Stimulated activated CD4-positive, alpha-beta T cell treated with anti-CD3 and anti-CD28 coated beads, Interleukin-1b, Interleukin-23, amount 100 ng/mL, for 1 hour (primary cell): ENCODE measurements around the gene SOCS2.
"Not testable (repeated sequence)": the region's sequence is repeated elsewhere in the genome, so short reads cannot be mapped to it uniquely, and the experiment has no call there.

Source experiments
- DNase-seq, 2 donors: peaks; one replicate each; pipeline ENCODE4 v3.0.0-alpha.2; 2020; ENCODE audit warnings: low read depth in 2 of 2

SOCS2 gene

DNA sequence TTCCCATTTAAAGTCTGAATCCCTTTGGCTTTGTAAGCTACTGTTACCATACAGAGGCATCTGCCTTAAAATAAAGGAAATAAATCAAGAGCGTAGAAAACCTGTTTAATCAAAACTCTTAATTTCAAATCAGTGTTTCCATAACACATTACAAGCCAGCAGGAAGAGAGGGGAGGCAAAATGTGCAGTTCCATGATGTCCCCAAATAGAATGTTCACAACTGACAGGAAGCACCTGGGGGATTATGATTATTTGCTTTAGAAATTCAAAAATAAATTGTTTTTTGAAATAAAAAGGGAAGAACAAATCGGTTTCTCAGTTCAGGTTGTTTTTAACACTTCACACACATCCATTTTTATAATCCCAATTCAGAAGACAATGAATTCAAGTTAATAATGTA is 21.4 kb downstream of the SOCS2 start:
- DNase-seq, result no peak

DNA sequence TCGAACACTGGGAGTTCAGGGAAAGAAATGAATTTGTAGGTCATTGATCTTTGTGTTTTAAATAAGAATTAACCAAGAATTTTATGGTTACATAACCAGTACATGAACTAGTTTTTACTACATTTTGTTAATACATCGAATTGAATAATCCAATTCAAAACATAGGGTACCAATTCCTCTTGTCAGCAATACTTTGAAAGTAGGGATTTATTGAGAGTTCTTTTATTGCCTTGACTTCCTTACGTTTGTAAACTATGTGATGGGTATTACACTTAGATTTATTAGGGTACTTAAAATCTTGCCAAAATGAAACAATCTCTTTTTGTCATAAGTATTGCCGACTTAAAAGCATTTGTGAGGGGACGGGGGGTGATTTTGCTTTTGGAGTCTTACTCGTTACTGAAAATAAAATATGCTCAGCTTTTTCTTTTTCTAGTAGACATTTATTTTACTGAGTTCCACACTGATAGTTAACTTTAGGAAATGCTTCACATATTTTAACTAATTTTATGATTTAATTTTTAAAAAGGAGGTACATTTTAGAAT is 22.4 kb downstream of the SOCS2 start:
- DNase-seq, result no peak

GRCh38 chr12:93595351-93595750 is 22.9 kb downstream of the SOCS2 start:
- DNase-seq, result no peak

DNA sequence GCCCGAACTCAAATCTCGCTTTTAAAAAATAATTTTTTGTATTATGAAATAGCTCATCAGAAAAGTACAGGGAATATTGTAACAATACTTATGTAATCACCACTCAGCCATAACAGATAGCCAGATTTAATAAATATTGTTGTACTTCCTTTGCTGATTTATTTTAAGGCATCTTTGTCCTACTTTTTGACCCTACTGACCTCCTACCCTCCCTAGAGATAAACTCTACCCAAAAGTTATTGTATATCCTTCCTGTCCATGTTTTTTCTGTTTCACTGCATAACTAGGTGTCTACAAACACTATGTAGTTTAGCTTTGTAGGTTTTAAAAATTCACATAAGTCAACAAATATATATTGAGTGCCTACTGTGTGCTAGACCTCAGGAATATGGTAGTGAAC is 25.1 kb downstream of the SOCS2 start:
- no peak for DNase-seq

DNA sequence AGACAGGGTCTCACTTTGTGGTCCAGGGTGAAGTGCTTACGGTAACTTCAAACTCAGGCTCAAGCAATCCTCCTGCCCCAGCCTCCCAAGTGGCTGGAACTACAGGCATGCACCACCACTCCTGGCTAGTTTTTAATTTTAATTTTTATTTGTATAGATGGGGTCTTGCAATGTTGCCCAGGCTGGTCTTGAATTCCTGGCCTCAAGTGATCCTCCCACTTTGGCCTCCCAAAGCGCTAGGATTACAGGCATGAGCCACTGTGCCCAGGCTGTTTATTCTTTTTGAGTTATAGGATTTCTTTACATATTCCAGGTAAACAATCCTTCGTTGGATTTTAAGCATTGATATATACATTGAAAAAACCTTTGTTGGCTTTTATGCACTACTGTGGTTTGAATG is 26.7 kb downstream of the SOCS2 start:
- no peak for DNase-seq

DNA sequence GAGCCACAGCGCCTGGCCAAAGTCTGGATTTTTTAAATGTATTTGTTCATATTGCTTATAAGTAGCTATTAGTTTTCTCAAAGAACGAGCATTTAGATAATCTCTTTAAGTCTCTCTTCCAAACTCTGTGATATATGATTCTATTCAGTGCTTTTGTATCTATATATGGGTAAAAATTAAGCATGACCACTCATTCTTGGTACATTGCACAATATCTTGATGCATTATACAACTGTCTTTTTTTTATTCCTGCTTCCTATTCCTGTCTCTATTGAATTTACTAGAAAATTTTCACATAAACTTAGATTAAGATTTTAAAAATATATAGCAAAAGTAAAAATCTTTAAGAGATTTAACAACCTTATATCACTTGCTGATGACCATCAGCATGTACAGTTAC is 29.1 kb downstream of the SOCS2 start:
- no peak for DNase-seq

DNA sequence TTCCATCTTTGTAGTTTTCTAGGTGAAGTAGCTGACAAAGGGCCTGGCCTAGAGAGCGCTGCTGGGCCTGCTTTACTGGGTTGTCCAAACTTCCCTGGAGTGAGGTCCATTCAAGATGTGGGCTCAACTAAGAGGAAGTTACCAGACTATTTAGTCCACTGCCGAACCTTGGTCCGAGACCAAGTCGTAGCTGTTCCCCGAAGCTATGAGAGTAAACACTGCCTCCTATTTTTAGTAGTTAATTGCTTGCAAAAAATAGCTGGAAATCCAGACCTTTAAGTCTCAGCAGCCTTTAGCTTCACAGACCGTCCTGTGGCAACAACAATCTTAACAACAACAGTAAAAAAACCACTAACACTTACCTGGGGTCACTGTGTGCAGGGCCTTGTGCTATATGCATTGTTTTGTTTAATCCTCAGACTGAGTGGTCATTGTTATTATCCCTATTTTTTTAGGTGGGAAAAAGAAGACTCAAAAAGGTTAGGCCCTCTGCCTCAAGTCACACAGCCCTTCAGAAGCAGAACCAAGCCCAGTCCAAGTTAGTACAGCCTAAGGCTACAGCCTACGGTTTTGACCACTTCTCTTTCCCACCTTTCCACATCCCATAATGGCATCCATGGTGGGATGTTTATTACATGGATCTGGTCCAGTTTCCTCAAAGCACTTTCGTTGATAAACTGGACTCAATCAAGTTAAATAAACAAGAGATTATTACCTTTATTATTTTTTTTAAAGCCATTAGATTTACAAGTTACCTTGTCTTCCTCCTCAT is 30.6 kb downstream of the SOCS2 start:
- DNase-seq, result no peak

DNA sequence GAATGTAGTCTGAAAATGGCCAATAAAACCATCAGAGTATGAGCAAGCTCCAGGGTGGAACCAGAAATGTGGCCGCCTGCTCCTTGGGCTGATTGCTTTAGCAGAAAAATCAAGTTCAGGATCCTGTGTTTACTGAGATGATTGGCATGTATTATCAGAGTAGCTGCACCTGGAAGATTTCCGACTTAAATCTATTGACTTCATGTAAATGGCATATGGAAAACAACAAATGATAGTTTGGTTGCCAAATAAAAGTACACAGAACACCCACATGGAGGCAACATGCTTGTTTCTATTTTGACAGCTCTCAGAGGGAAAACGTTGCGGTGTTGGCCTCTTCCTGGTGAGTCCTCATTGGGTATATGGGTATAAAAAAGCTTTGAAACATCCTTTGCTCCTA is 31.3 kb downstream of the SOCS2 start:
- DNase-seq, result no peak

- DNase-seq, result no peak
Observed at GRCh38 chr12:93608313-93608712, 35.8 kb downstream of the SOCS2 start.

DNA sequence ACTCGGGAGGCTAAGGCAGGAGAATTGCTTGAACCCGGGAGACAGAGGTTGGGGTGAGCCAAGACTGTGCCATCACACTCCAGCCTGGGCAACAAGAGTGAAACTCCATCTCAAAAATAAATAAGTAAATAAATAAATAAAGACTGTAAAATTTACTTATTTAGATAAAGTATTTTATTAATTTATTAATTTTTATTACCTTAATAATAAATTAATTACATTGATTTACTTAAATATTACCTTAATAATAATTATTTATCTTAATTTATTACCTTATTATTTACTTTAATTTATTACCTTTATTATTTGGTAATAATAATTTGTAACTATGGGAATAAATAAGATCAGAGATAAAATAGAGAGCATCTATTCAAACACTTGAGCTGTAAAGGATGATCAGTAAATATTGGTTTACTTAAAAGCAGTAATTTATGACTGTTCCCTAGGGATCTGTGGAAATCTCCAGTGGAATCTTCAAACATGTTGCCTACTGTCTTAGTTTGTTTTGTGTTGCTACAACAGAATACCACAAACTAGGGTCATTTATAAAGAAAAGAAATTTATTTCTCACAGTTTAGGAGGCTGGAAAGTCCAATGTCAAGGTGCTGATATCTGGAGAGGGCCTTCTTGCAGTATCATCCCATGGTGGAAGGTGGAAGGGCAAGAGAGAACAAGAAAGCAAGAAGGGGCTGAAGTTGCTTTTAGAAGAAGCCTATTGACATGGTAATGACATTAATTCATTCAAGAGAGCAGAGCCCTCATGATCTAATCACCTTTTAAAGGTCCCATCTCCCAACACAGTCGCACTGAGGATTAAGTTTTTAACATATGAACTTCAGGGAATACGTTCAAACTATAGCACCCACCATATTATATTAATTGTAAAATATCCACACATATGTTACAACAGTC is 37.1 kb downstream of the SOCS2 start:
- no peak for DNase-seq

DNA sequence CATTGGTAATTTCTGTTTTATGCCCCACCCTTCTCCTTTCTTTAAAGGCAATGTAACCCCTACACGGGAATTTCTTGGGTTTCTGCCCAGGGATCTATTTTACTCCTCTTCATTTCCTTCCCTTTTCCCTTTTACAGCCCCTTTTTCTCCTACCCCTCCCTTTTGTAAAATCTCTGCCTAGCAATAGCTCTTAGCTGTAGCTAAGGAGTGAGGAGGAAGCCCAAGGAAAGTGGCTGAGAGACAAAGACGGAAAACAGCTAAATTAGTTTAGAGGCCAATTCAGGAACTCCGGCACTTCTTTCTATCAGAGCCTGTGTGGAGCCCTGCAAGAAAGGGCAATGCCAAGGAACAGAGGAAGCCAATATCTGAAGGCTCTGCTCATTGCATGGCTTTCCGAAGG is 40.3 kb downstream of the SOCS2 start:
- no peak for DNase-seq

- no peak for DNase-seq
Observed at GRCh38 chr12:93614917-93615596, 42.6 kb downstream of the SOCS2 start.

GRCh38 chr12:93616584-93617101 is 44.2 kb downstream of the SOCS2 start:
- no peak for DNase-seq

DNA sequence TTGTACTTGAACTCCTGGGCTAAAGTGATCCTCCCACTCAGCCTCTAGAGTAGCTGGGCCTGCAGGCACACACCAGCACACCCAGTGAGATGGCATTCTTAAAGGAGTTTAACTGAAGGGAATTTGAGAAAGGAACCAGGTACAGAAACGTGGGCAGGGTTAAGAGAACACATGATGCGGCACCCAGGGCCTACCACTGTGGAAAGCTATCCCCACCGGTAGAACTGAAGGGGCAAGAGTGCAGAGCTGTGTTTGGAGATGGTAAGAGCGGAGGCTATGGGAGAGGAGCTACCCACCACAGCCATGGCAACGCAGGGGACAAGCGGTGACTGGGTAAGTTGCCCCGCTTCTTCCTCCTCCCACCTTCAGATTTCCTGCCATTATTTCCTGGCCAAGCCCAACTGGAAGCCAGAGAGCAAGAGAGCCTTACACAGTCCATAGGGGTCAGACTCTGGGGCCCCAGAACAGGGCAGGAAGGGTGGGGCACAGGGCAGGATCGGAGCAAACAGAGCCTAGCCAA is 46.5 kb downstream of the SOCS2 start:
- no peak for DNase-seq

DNA sequence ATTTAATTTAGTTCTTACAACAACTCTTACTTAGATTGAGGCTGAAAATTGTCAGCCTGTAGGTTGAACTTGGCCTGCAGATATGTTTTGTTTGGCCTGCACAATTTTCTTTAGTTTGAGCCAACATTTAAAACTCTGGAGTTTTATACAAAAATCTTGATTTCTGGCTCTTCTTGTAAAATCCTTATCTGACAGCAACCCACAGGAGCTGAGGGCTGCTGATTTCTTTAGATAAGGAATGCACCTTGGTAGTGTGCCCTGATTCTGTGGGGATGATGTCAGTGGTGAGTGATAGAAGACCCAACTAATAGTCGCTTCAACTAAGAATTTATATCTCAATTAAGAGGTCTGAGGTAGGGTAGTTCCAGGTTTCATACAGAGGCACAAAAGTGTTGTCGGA is 49.5 kb downstream of the SOCS2 start:
- DNase-seq, result no peak

DNA sequence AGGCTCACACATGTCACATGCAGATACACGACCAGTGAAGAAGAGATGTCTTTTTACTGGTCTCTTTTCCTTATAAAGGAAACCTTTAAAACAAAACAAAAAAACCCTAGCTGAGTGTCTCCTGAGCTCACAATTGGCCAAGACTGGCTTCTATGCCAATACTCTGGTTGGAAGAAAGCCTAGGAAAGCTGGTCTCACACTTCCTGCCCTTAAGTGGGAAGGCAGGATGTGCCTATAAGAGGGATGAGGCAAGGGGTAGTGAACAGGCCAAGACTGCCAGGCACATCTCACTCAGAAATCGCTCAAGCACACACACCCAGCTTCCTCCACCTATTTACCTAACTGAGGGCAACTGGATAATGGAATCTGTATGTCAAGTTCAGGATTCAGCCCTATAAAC is 50.0 kb downstream of the SOCS2 start:
- no peak for DNase-seq

GRCh38 chr12:93624595-93625294 is 52.3 kb downstream of the SOCS2 start:
- no peak for DNase-seq

DNA sequence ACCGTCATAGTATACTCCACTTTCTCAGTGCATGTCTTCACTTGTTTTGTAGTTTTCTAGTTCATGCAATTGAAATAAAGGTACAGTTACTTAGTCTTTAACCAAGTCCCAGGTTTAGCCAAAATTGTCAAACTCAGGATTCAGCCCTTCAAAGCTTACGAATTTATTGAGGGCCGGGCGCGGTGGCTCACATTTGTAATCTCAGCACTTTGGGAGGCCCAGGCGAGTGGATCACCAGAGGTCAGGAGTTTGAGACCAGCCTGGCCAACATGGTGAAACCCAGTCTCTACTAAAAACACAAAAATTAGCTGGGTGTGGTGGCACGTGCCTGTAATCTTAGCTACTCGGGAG is 52.8 kb downstream of the SOCS2 start:
- DNase-seq, result not testable (repeated sequence)

GRCh38 chr12:93626160-93626559 is 53.7 kb downstream of the SOCS2 start:
- no peak for DNase-seq
